ENCODE measurements around the gene CFAP43.
A peak's percentile ranks its signal among the peaks of the same experiment; 100 is the strongest.

Gene CFAP43

GRCh38 chr10:104122225-104123107 is 109.7 kb downstream of the CFAP43 start:
- DNase-seq (ENCODE audit: low read depth): no peak
- TF ChIP-seq CTCF (IDR thresholded peaks at IDR 0.05; ENCODE audit: insufficient read depth, low read depth, low read length, missing control alignments): no peak

GRCh38 chr10:104121485-104122224 is 110.5 kb downstream of the CFAP43 start, which contains the start of gene SFR1:
SFR1 (plus strand) TSS chr10:104122171; CDS start chr10:104122184, 13 bp downstream.
- peak within 1 kb of the TSS; percentile 89 for H3K4me3 ChIP-seq (ENCODE audit: low read depth, low read length)
- peak; percentile 64 for TF ChIP-seq CTCF (IDR thresholded peaks at IDR 0.05; ENCODE audit: insufficient read depth, low read depth, low read length, missing control alignments)
- DNase-seq (ENCODE audit: low read depth): peak; percentile 100

More at GRCh38 chr10:104122225-104123107, 109.7 kb downstream of the CFAP43 start:
- H3K4me3 ChIP-seq (ENCODE audit: low read depth, low read length): peak overlapping the region; percentile 66

GRCh38 chr10:104120903-104121484 is 111.2 kb downstream of the CFAP43 start:
- DNase-seq (ENCODE audit: low read depth): peak; percentile 94

GRCh38 chr10:104120512-104120902 is 111.7 kb downstream of the CFAP43 start:
- no peak for TF ChIP-seq CTCF (IDR thresholded peaks at IDR 0.05; ENCODE audit: insufficient read depth, low read depth, low read length, missing control alignments)

More at GRCh38 chr10:104120903-104121484, 111.2 kb downstream of the CFAP43 start:
- peak overlapping the region; percentile 89 for H3K4me3 ChIP-seq (ENCODE audit: low read depth, low read length)
- no peak for TF ChIP-seq CTCF (IDR thresholded peaks at IDR 0.05; ENCODE audit: insufficient read depth, low read depth, low read length, missing control alignments)

GRCh38 chr10:104119996-104120395 is 112.2 kb downstream of the CFAP43 start:
- no peak overlapping the region for H3K4me3 ChIP-seq (ENCODE audit: low read depth, low read length)
- no peak for TF ChIP-seq CTCF (IDR thresholded peaks at IDR 0.05; ENCODE audit: insufficient read depth, low read depth, low read length, missing control alignments)
- no peak for DNase-seq (ENCODE audit: low read depth)

More at GRCh38 chr10:104120512-104120902, 111.7 kb downstream of the CFAP43 start:
- peak overlapping the region; percentile 89 for H3K4me3 ChIP-seq (ENCODE audit: low read depth, low read length)
- DNase-seq (ENCODE audit: low read depth): no peak

GRCh38 chr10:104117839-104118323 is 114.3 kb downstream of the CFAP43 start:
- H3K4me3 ChIP-seq (ENCODE audit: low read depth, low read length): no peak overlapping the region
- no peak for TF ChIP-seq CTCF (IDR thresholded peaks at IDR 0.05; ENCODE audit: insufficient read depth, low read depth, low read length, missing control alignments)
- DNase-seq (ENCODE audit: low read depth): no peak
